GM19395 (cell line): ENCODE results near the gene CRYZL1.

Experiments used
- ATAC-seq: cut with Tn5 transposase; IDR thresholded peaks from one replicate; pipeline ENCODE4 v1.9.1; 2021; ENCODE audit warnings: mild to moderate bottlenecking, moderate library complexity; ENCODE audit not compliant: unreplicated experiment

CRYZL1 gene

GRCh38 chr21:33542640-33543504 is 98.7 kb downstream of the CRYZL1 start, which contains the start of gene SON:
Gene SON, plus strand, starts transcription at chr21:33543038. Its CDS starts 55 bp downstream, at chr21:33543093.
- ATAC-seq, result peak; percentile 95

- peak; percentile 50 for ATAC-seq
Measured at GRCh38 chr21:33541756-33542639, 99.5 kb downstream of the CRYZL1 start, which contains the start of gene GART. Gene GART, minus strand, starts transcription at chr21:33542117. Its CDS starts 2,802 bp downstream, at chr21:33539315.

- no peak for ATAC-seq
Measured at GRCh38 chr21:33541105-33541711, 100.3 kb downstream of the CRYZL1 start.

GRCh38 chr21:33540711-33541104 is 100.8 kb downstream of the CRYZL1 start:
- no peak for ATAC-seq

DNA sequence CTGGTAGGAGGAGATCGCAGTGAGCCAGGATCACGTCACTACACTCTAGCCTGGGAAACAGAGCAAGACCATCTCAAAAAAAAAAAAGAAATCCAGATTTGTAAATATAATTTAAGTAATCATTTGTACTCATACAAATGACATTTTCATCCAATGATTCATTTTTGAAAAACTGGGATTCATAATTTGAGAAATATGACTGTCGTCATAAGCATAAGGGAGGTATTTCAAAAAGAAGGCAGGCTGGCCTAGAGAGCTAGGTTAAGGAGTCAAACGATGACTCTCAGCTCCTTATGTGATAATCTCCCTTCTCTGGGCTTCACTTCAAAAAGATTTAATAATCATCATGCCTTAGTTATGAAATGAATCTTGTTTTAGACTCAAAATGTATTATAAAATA is 101.9 kb downstream of the CRYZL1 start:
- ATAC-seq, result no peak
